ENCODE results near the gene ERN1. TPM values are rescaled to one million over a fixed set of nuclear protein-coding genes. Genes with fewer than 3 reads are reported as not detected.

ERN1 gene
- total and polyA plus RNA-seq, 2 of the 13 experiments (the other 11 are each of a cell fraction or from before 2014, with no cell fraction given), result 6.0 to 12.7 TPM

GRCh38 chr17:64059756-64060155 lies 70.2 kb downstream of the ERN1 start:
- ChIA-PET POLR2A (interaction anchor here (2.3 to 2.6 kb wide), 2 partner anchors 15 to 74 kb away, joined by 6 to 8 read pairs; no protein-coding TSS in a partner anchor), CTCF (ENCODE audit: low intra/inter-chr PET ratio, low total read pairs) (no interaction called here)
- WGBS (ENCODE audit: low lambda C conversion rate), result 92% methylated on average over 2 of the region's 2 CpGs
- intact Hi-C loops (cut with micrococcal nuclease; ENCODE audit: unreplicated experiment), result no loop called here
- FAIRE-seq (no peak), ATAC-seq (no peak), DNase-seq (ENCODE audit: low spot score) (no peak)
- no TSS peak for BruUV-seq (replicated peaks)
- Histone ChIP-seq H3K9ac (ENCODE audit: insufficient read depth, low read depth, low read length) (no peak overlapping the region), H4K20me1 (ENCODE audit: insufficient read depth, low read length) (no peaks in the 10 kb centered on the region), H3K4me1 (ENCODE audit: insufficient read depth, low read length) (peaks cover 29% of the 10 kb centered on the region), H3K27ac (ENCODE audit: extremely low read length, insufficient read depth, low read length) (no peak overlapping the region), H3K4me2 (ENCODE audit: low read depth, low read length) (no peak overlapping the region), H3K27me3 (ENCODE audit: control insufficient read depth in 1 of 2, insufficient read depth in 2 of 2, low read length in 2 of 2) (no peaks in the 10 kb centered on the region), H3K9me3 (ENCODE audit: low read length) (no peaks in the 10 kb centered on the region), H3K36me3 (replicated peaks in 1 of 2; ENCODE audit: control insufficient read depth in 1 of 2, insufficient read depth in 2 of 2, low read length in 2 of 2) (peaks cover 24 to 71% of the 10 kb centered on the region in 2 experiments), H2AFZ (ENCODE audit: low read length) (no peak overlapping the region), H3K4me3 (replicated peaks in 1 of 3; ENCODE audit: insufficient read depth in 1 of 3, low read depth in 2 of 3, low read length in 3 of 3) (no peak overlapping the region), H3K79me2 (ENCODE audit: insufficient read depth, low read length) (no peaks in the 10 kb centered on the region)
- TF ChIP-seq ZNF83 (CRISPR knock-in tag; IDR thresholded peaks at IDR 0.05; ENCODE audit: borderline replicate concordance), result no peak
- TF ChIP-seq ZNF225 (CRISPR knock-in tag; IDR thresholded peaks at IDR 0.05), result no peak
- no peak for TF ChIP-seq MXD4 (CRISPR knock-in tag; IDR thresholded peaks at IDR 0.05)
- no peak for TF ChIP-seq EED (CRISPR knock-in tag; IDR thresholded peaks at IDR 0.05)
- TF ChIP-seq ZNF20 (CRISPR knock-in tag; IDR thresholded peaks at IDR 0.05), result no peak
- TF ChIP-seq, protein P1, sequence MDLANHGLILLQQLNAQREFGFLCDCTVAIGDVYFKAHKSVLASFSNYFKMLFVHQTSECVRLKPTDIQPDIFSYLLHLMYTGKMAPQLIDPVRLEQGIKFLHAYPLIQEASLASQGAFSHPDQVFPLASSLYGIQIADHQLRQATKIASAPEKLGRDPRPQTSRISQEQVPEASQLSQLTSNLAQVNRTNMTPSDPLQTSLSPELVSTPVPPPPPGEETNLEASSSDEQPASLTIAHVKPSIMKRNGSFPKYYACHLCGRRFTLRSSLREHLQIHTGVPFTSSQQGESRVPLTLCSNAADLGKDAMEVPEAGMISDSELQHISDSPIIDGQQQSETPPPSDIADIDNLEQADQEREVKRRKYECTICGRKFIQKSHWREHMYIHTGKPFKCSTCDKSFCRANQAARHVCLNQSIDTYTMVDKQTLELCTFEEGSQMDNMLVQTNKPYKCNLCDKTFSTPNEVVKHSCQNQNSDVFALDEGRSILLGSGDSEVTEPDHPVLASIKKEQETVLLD (CRISPR knock-in tag; IDR thresholded peaks at IDR 0.05; ENCODE audit: low read depth), result no peak
- peak; percentile 79 for TF ChIP-seq ZNF121 (CRISPR knock-in tag; IDR thresholded peaks at IDR 0.05)
- no peak for TF ChIP-seq FOXO4 (CRISPR knock-in tag; conservative IDR thresholded peaks at IDR 0.05)
- no peak for TF ChIP-seq GFI1 (CRISPR knock-in tag; IDR thresholded peaks at IDR 0.05; ENCODE audit: borderline replicate concordance)
- TF ChIP-seq HOXA9 (CRISPR knock-in tag; IDR thresholded peaks at IDR 0.05; ENCODE audit: borderline replicate concordance), result no peak
- TF ChIP-seq IKZF1 (IDR thresholded peaks at IDR 0.05), result no peak
- no peak for TF ChIP-seq ZNF597 (CRISPR knock-in tag; IDR thresholded peaks at IDR 0.05)
- TF ChIP-seq TP53 (CRISPR knock-in tag; conservative IDR thresholded peaks at IDR 0.05), result no peak
- 0 out of 2 replicates have a peak, but pooled peaks have one; percentile 9 for TF ChIP-seq SP2 (CRISPR knock-in tag; IDR thresholded peaks at IDR 0.05)
- TF ChIP-seq ZFX (CRISPR knock-in tag; IDR thresholded peaks at IDR 0.05; ENCODE audit: low read depth), result no peak
- TF ChIP-seq CBX5 (CRISPR knock-in tag; IDR thresholded peaks at IDR 0.05; ENCODE audit: borderline replicate concordance), result no peak
- no peak for TF ChIP-seq NPAS2 (CRISPR knock-in tag; IDR thresholded peaks at IDR 0.05; ENCODE audit: borderline replicate concordance)
- in situ Hi-C loops (cut with HindIII; ENCODE audit: extremely low pct_ligation_motif_present, low pct_unique_long_range_greater_than_20kb), result loop anchor here (5.0 to 10.0 kb wide), 2 partner anchors 73 to 225 kb away; partner anchors contain the start of gene ERN1

Measured in HepG2 (cell line).